BLaER1 (cell line): ENCODE data around the gene KRT81.

Source experiments
- H3K27ac ChIP-seq: shearing (Covaris generic); formaldehyde crosslinking; 2 replicates; pipeline ENCODE4 v1.8.1; 2022
- H3K27me3 ChIP-seq: shearing (Covaris generic); formaldehyde crosslinking; 2 replicates; pipeline ENCODE4 v1.8.1; 2022
- H3K36me3 ChIP-seq: shearing (Covaris generic); formaldehyde crosslinking; 2 replicates; pipeline ENCODE4 v1.8.1; 2022
- H3K4me1 ChIP-seq: shearing (Covaris generic); formaldehyde crosslinking; 2 replicates; pipeline ENCODE4 v1.8.1; 2022
- H3K4me2 ChIP-seq: shearing (Covaris generic); formaldehyde crosslinking; 2 replicates; pipeline ENCODE4 v1.8.1; 2022
- H3K4me3 ChIP-seq: shearing (Covaris generic); formaldehyde crosslinking; 2 replicates; pipeline ENCODE4 v1.8.1; 2022
- H3K9ac ChIP-seq: shearing (Covaris generic); formaldehyde crosslinking; 2 replicates; pipeline ENCODE4 v1.8.1; 2022
- H3K9me3 ChIP-seq: shearing (Covaris generic); formaldehyde crosslinking; 2 replicates; pipeline ENCODE4 v1.8.1; 2022
- H4K20me1 ChIP-seq: shearing (Covaris generic); formaldehyde crosslinking; 2 replicates; pipeline ENCODE4 v1.8.1; 2022
- Cebpa-rat ChIP-seq: shearing (Covaris generic); IDR thresholded peaks from 2 replicates; pipeline ENCODE4 v1.8.1; 2022

The KRT81 gene

DNA sequence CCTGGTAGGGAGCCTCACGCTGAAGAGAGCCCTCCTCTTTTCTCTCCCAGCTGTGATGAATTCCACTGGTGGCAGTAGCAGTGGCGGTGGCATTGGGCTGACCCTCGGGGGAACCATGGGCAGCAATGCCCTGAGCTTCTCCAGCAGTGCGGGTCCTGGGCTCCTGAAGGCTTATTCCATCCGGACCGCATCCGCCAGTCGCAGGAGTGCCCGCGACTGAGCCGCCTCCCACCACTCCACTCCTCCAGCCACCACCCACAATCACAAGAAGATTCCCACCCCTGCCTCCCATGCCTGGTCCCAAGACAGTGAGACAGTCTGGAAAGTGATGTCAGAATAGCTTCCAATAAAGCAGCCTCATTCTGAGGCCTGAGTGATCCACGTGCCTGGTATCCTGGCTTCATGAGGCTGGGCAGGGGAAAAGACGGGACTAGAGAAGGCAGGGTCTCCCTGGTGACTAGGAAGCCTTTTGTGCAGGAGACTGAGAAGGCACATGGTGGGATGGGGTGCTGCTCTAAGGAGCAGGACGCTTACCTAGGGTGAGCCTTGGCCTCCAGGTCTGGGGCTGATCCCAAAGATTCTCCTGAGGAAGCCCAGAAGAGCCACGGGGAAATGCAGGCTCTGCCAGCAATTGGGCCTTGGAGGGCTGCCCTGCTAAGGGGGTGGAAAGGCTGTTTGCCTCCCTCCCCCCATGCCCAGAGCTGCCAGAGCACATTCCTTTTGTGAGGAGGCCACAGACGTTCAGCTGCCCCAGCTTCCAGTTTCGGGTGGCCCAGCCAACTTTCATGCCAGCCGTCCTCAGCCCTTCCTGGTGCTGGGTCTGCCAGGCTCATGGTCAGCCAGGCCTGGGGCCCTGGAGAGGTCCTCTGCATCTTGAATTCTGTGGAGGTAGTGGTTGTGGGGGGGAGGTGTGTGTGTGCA, 42.5 kb downstream of the KRT81 start:
- Histone ChIP-seq H3K9ac (no peak overlapping the region), H3K36me3 (no peaks in the 10 kb centered on the region), H3K4me3 (no peak overlapping the region), H3K4me2 (no peak overlapping the region), H3K27me3 (peaks cover 20% of the 10 kb centered on the region), H3K27ac (no peak overlapping the region), H3K9me3 (no peaks in the 10 kb centered on the region), H3K4me1 (peaks cover 33% of the 10 kb centered on the region), H4K20me1 (no peaks in the 10 kb centered on the region)
- no peak for TF ChIP-seq Cebpa-rat

DNA sequence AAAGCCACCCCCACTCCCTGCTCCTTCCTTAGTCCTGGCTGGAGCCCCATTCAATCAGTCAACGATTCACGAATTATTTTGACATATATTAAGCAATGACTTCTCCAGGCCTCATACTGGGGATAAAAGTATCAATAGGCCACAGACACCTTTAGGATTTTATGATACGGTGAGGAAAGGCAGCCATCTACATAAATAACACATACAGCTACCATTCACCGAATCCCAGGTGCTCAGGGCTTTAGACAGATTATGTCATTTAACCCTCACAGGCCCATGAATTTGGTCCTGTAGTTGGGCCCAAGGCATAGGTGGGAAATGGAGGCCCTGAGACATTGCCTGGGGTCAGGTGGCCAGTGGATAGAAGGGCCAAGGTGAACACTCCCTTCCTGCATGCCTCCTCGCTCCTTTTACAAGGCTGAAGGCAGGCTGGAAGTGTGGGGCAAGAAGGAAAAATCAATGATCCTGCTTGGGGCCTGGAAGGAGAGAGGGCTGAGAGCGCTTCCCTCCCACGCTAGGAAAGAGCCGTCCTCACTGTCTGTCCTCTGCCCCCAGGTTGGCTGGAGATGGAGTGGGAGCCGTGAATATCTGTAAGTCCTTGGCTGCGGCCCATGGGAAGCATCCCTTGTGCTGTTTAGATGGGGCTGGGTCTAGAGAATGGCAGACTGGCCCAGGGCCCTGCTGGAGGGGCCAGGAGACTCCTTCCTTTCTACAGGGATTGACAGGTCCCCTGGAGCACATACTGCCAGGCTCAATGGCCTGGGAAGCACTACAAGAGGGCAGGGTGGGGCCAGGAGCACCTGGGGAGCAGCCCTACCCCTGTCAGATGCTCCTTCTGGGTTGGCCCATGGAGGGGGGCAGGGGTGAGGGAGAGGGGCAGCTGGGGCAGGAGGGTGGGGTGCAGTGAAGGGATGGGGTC, 43.5 kb downstream of the KRT81 start:
- H3K27me3 ChIP-seq = peaks cover 20% of the 10 kb centered on the region
- H4K20me1 ChIP-seq = no peaks in the 10 kb centered on the region
- H3K36me3 ChIP-seq = no peaks in the 10 kb centered on the region
- peaks cover 42% of the 10 kb centered on the region for H3K4me1 ChIP-seq
- no peak for TF ChIP-seq Cebpa-rat
- H3K9ac ChIP-seq = no peak overlapping the region
- H3K27ac ChIP-seq = no peak overlapping the region
- no peak overlapping the region for H3K4me3 ChIP-seq
- H3K9me3 ChIP-seq = no peaks in the 10 kb centered on the region
- no peak overlapping the region for H3K4me2 ChIP-seq

GRCh38 chr12:52246720-52247621, 44.4 kb downstream of the KRT81 start:
- Histone ChIP-seq H3K36me3 (no peaks in the 10 kb centered on the region), H4K20me1 (no peaks in the 10 kb centered on the region), H3K27me3 (peaks cover 20% of the 10 kb centered on the region), H3K9ac (no peak overlapping the region), H3K4me2 (no peak overlapping the region; the same call in 1 of the 2 replicates), H3K4me3 (no peak overlapping the region), H3K9me3 (no peaks in the 10 kb centered on the region), H3K27ac (no peak overlapping the region), H3K4me1 (peaks cover 37% of the 10 kb centered on the region)
- no peak for TF ChIP-seq Cebpa-rat

GRCh38 chr12:52245962-52246569, 45.3 kb downstream of the KRT81 start:
- peak overlapping the region; percentile 26 for H3K4me2 ChIP-seq
- TF ChIP-seq Cebpa-rat = no peak
- no peaks in the 10 kb centered on the region for H3K36me3 ChIP-seq
- H3K9ac ChIP-seq = no peak overlapping the region
- H4K20me1 ChIP-seq = no peaks in the 10 kb centered on the region
- H3K27ac ChIP-seq = no peak overlapping the region
- no peaks in the 10 kb centered on the region for H3K9me3 ChIP-seq
- H3K27me3 ChIP-seq = peaks cover 20% of the 10 kb centered on the region
- no peak overlapping the region for H3K4me3 ChIP-seq
- peaks cover 37% of the 10 kb centered on the region for H3K4me1 ChIP-seq

- Histone ChIP-seq H3K9ac (no peak overlapping the region), H3K27ac (no peak overlapping the region), H3K27me3 (peaks cover 15% of the 10 kb centered on the region), H4K20me1 (no peaks in the 10 kb centered on the region), H3K9me3 (no peaks in the 10 kb centered on the region), H3K4me3 (no peak overlapping the region), H3K4me2 (peak overlapping the region; percentile 26), H3K36me3 (no peaks in the 10 kb centered on the region), H3K4me1 (peaks cover 37% of the 10 kb centered on the region)
- no peak for TF ChIP-seq Cebpa-rat
These were observed 45.9 kb downstream of the KRT81 start for GRCh38 chr12:52245259-52245961.

GRCh38 chr12:52244615-52244994, 46.7 kb downstream of the KRT81 start:
- Histone ChIP-seq H3K9ac (0 out of 2 replicates have a peak overlapping the region, but pooled peaks have one; percentile 53), H3K27ac (peak overlapping the region; percentile 71), H3K4me1 (peaks cover 37% of the 10 kb centered on the region), H3K36me3 (no peaks in the 10 kb centered on the region), H4K20me1 (no peaks in the 10 kb centered on the region), H3K4me2 (peak overlapping the region; percentile 79), H3K27me3 (peaks cover 7% of the 10 kb centered on the region), H3K9me3 (no peaks in the 10 kb centered on the region), H3K4me3 (no peak overlapping the region)
- TF ChIP-seq Cebpa-rat = no peak

DNA sequence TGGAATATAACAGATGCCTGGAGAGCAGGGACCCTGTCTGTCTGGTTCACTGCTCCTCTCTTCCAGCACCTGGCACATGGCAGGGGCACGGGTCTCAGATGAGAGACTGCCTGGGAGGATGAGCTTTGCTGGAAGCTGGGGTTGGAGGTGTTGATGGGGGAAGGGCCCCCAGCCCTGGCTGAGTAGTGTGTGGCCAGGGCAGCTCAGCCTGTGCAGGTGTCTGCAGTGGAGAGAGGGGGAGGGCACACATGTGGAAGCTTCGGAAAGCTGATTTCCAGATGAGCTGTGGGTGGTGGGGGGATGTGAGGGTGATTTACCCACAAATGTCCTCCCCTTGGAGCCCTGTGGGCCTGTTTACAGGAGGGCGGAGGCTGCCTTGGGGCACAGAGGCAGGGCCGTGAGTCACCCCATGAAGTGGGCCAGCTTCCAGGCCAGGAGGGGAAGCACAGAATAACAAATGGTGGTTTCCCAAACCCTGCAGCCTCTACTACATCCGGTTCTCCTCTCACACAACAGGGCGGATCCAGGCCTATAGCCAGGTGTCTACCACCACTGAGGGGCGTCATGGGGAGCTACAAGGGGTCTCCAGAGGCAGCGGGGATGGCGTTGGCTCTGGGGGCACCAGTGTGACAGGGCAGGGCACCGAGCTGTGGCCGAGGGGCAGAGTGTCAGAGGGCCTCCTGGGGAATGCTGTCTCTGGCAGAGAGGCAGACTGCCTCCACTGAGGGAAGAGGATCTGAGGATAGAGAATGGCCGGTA, 47.3 kb downstream of the KRT81 start:
- Histone ChIP-seq H3K4me2 (peak overlapping the region; percentile 79), H3K27ac (peak overlapping the region; percentile 71), H3K36me3 (no peaks in the 10 kb centered on the region), H3K27me3 (peaks cover 1% of the 10 kb centered on the region; the same call in 1 of the 2 replicates), H3K9ac (0 out of 2 replicates have a peak overlapping the region, but pooled peaks have one; percentile 53), H3K4me3 (no peak overlapping the region), H3K9me3 (no peaks in the 10 kb centered on the region), H4K20me1 (no peaks in the 10 kb centered on the region), H3K4me1 (peaks cover 37% of the 10 kb centered on the region)
- no peak for TF ChIP-seq Cebpa-rat
